ENCODE measurements around the gene DDX4. TPM values are rescaled to one million over a fixed set of nuclear protein-coding genes. Genes with fewer than 3 reads are reported as not detected.

The DDX4 gene
- total RNA-seq, 1 experiment from 2014 or later = not detected

GRCh38 chr5:55847837-55848236, 110.0 kb downstream of the DDX4 start:
- DNase-seq (no peak), ATAC-seq (no peak)
- ChIA-PET CTCF (no interaction called here), POLR2A (ENCODE audit: unreplicated experiment) (no interaction called here)
- Histone ChIP-seq H3K4me3 (ENCODE audit: low read length) (no peak overlapping the region), H3K9me3 (ENCODE audit: low read length) (no peaks in the 10 kb centered on the region), H3K27ac (ENCODE audit: low read length) (no peak overlapping the region), H3K9me2 (replicated peaks; ENCODE audit: low read length) (no peaks in the 10 kb centered on the region), H4K20me1 (ENCODE audit: low read length) (no peaks in the 10 kb centered on the region), H3K36me3 (ENCODE audit: low read depth, low read length) (no peaks in the 10 kb centered on the region), H3K27me3 (ENCODE audit: low read length) (no peaks in the 10 kb centered on the region), H3F3A (ENCODE audit: low read length, unreplicated experiment) (no peaks in the 10 kb centered on the region), H3K9ac (ENCODE audit: low read length) (no peak overlapping the region), H3K4me1 (ENCODE audit: insufficient read depth, low read length) (peaks cover 7% of the 10 kb centered on the region; the same call in 1 of the 2 replicates), H3K4me2 (ENCODE audit: low read length) (no peak overlapping the region), H2AFZ (ENCODE audit: low read length) (no peak overlapping the region), H3K79me2 (ENCODE audit: low read length) (no peaks in the 10 kb centered on the region)
- intact Hi-C loops (cut with micrococcal nuclease) = no loop called here
- no peak for TF ChIP-seq EZH2 (IDR thresholded peaks at IDR 0.05; ENCODE audit: low read length, unreplicated experiment)
- no peak for TF ChIP-seq EZH2phosphoT487 (IDR thresholded peaks at IDR 0.05; ENCODE audit: borderline replicate concordance, low read length)
- TF ChIP-seq, protein P1, sequence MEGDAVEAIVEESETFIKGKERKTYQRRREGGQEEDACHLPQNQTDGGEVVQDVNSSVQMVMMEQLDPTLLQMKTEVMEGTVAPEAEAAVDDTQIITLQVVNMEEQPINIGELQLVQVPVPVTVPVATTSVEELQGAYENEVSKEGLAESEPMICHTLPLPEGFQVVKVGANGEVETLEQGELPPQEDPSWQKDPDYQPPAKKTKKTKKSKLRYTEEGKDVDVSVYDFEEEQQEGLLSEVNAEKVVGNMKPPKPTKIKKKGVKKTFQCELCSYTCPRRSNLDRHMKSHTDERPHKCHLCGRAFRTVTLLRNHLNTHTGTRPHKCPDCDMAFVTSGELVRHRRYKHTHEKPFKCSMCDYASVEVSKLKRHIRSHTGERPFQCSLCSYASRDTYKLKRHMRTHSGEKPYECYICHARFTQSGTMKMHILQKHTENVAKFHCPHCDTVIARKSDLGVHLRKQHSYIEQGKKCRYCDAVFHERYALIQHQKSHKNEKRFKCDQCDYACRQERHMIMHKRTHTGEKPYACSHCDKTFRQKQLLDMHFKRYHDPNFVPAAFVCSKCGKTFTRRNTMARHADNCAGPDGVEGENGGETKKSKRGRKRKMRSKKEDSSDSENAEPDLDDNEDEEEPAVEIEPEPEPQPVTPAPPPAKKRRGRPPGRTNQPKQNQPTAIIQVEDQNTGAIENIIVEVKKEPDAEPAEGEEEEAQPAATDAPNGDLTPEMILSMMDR (conservative IDR thresholded peaks at IDR 0.05; ENCODE audit: low read depth, low read length) = no peak
- no TSS peak for BruUV-seq (replicated peaks)

GRCh38 chr5:55848783-55849182, 110.9 kb downstream of the DDX4 start:
- BruUV-seq (replicated peaks) = no TSS peak
- POLR2A ChIA-PET (ENCODE audit: unreplicated experiment) = interaction anchor here (0.5 kb wide), 1 partner anchor 40 kb away, joined by 4 read pairs; no protein-coding TSS in a partner anchor
- H3F3A ChIP-seq (ENCODE audit: low read length, unreplicated experiment) = no peaks in the 10 kb centered on the region

More at GRCh38 chr5:55848783-55849182, 110.9 kb downstream of the DDX4 start:
- Histone ChIP-seq H3K4me2 (ENCODE audit: low read length) (no peak overlapping the region), H3K9me2 (replicated peaks; ENCODE audit: low read length) (no peaks in the 10 kb centered on the region), H3K4me1 (ENCODE audit: insufficient read depth, low read length) (peaks cover 9% of the 10 kb centered on the region; the same call in 1 of the 2 replicates), H3K9ac (ENCODE audit: low read length) (no peak overlapping the region), H3K27ac (ENCODE audit: low read length) (no peak overlapping the region), H3K79me2 (ENCODE audit: low read length) (no peaks in the 10 kb centered on the region), H3K27me3 (ENCODE audit: low read length) (no peaks in the 10 kb centered on the region), H2AFZ (ENCODE audit: low read length) (no peak overlapping the region), H4K20me1 (ENCODE audit: low read length) (no peaks in the 10 kb centered on the region), H3K36me3 (ENCODE audit: low read depth, low read length) (no peaks in the 10 kb centered on the region), H3K4me3 (ENCODE audit: low read length) (no peak overlapping the region), H3K9me3 (ENCODE audit: low read length) (no peaks in the 10 kb centered on the region)
- intact Hi-C loops (cut with micrococcal nuclease) = no loop called here
- ATAC-seq = no peak
- TF ChIP-seq, protein P1 (conservative IDR thresholded peaks at IDR 0.05; ENCODE audit: low read depth, low read length) = no peak
- no peak for TF ChIP-seq EZH2phosphoT487 (IDR thresholded peaks at IDR 0.05; ENCODE audit: borderline replicate concordance, low read length)
- TF ChIP-seq EZH2 (IDR thresholded peaks at IDR 0.05; ENCODE audit: low read length, unreplicated experiment) = no peak
- no peak for DNase-seq
- CTCF ChIA-PET = no interaction called here

Measured in PC-3 (cell line).